GM12892 (cell line): ENCODE data around the gene SLC2A5. TPM values are rescaled to one million over a fixed set of nuclear protein-coding genes. Genes with fewer than 3 reads are reported as not detected.

Experiments
- DNase-seq: peaks from one replicate; pipeline ENCODE4 v3.0.0; 2011; ENCODE audit not compliant: insufficient read length
- FAIRE-seq: peaks from 2 replicates; lab custom pipeline; 2011; peaks lifted over from hg19 to GRCh38; lab: Jason Lieb, UNC
- POLR2A ChIP-seq: IDR thresholded peaks from 2 replicates; pipeline ENCODE4 v1.6.1; 2011; ENCODE audit warnings: low read depth, low read length, control low read depth
- POLR2AphosphoS5 ChIP-seq: IDR thresholded peaks from 2 replicates; pipeline ENCODE4 v1.6.1; 2011; ENCODE audit warnings: low read depth, low read length, control low read depth
- TAF1 ChIP-seq: IDR thresholded peaks from 2 replicates; pipeline ENCODE4 v1.6.1; 2011; ENCODE audit warnings: low read depth, mild to moderate bottlenecking, control low read depth, low read length, borderline replicate concordance
- polyA plus RNA-seq: library from polyadenylated mRNA; unstranded; fragments of >200 nt; gene quantifications from one replicate; pipeline ENCODE4 v1.2.1, GENCODE V29; 2012; ENCODE audit warnings: missing spikeins, inconsistent platforms; ENCODE audit not compliant: missing spikeins

Gene SLC2A5
- polyA plus RNA-seq, result 51.9 TPM

- DNase-seq, result peak; percentile 61
- peak; percentile 93 for FAIRE-seq
- TF ChIP-seq POLR2A, result peak; percentile 90
- TF ChIP-seq POLR2AphosphoS5, result peak; percentile 90
- peak; percentile 14; the same call in 1 of the 2 replicates for TF ChIP-seq TAF1
Measured at GRCh38 chr1:9069326-9070100, at the start of gene SLC2A5. SLC2A5 (minus strand) TSS chr1:9069635; CDS start chr1:9069536, 99 bp downstream.

GRCh38 chr1:9118186-9118585, 48.8 kb upstream of the SLC2A5 start:
- DNase-seq (no peak), FAIRE-seq (no peak)
- TF ChIP-seq POLR2A, result no peak
- no peak for TF ChIP-seq TAF1
- TF ChIP-seq POLR2AphosphoS5, result no peak

GRCh38 chr1:9115351-9116205, 46.1 kb upstream of the SLC2A5 start:
- DNase-seq (no peak), FAIRE-seq (peak; percentile 38)
- TF ChIP-seq POLR2AphosphoS5 (no peak), POLR2A (no peak), TAF1 (no peak)

- FAIRE-seq, result no peak
- no peak for DNase-seq
- TF ChIP-seq TAF1 (no peak), POLR2A (no peak), POLR2AphosphoS5 (no peak)
Measured at GRCh38 chr1:9112961-9113880, 43.8 kb upstream of the SLC2A5 start.

GRCh38 chr1:9111957-9112356, 42.5 kb upstream of the SLC2A5 start:
- DNase-seq (no peak), FAIRE-seq (no peak)
- TF ChIP-seq POLR2A (no peak), TAF1 (no peak), POLR2AphosphoS5 (no peak)

GRCh38 chr1:9111357-9111691, 41.9 kb upstream of the SLC2A5 start:
- FAIRE-seq (no peak), DNase-seq (no peak)
- no peak for TF ChIP-seq POLR2AphosphoS5
- no peak for TF ChIP-seq TAF1
- TF ChIP-seq POLR2A, result no peak

- DNase-seq, result peak; percentile 81
- no peak for TF ChIP-seq TAF1
- no peak for TF ChIP-seq POLR2A
- no peak for TF ChIP-seq POLR2AphosphoS5
- FAIRE-seq, result peak; percentile 94
Measured at GRCh38 chr1:9110669-9111356, 41.4 kb upstream of the SLC2A5 start.

- TF ChIP-seq POLR2A, result no peak
- no peak for TF ChIP-seq TAF1
- no peak for TF ChIP-seq POLR2AphosphoS5
- FAIRE-seq (no peak), DNase-seq (no peak)
Measured at GRCh38 chr1:9108056-9108665, 38.7 kb upstream of the SLC2A5 start.

GRCh38 chr1:9107136-9107535, 37.7 kb upstream of the SLC2A5 start:
- FAIRE-seq, result no peak
- TF ChIP-seq POLR2AphosphoS5 (no peak), POLR2A (no peak), TAF1 (no peak)

GRCh38 chr1:9106286-9106685, 36.9 kb upstream of the SLC2A5 start:
- TF ChIP-seq POLR2A, result no peak
- TF ChIP-seq TAF1, result no peak
- no peak for TF ChIP-seq POLR2AphosphoS5
- no peak for DNase-seq
- no peak for FAIRE-seq

More at GRCh38 chr1:9107136-9107535, 37.7 kb upstream of the SLC2A5 start:
- DNase-seq, result no peak
